OCI-LY3 (cell line): ENCODE measurements around the gene NSG2.

Source experiments
- CTCF ChIP-seq: fragments of 200-600, 300-600 bp; sonication (generic); IDR thresholded peaks from 2 replicates; pipeline ENCODE4 v1.5.1; 2014; ENCODE audit warnings: antibody characterized with exemption, low read length, low read depth
- EZH2phosphoT487 ChIP-seq: fragments of 200-600 bp; shearing (Covaris generic); IDR thresholded peaks from 2 replicates; pipeline ENCODE4 v1.6.1; 2018; ENCODE audit warnings: antibody characterized with exemption, mixed run types, low read depth

- TF ChIP-seq EZH2phosphoT487 = no peak
- no peak for TF ChIP-seq CTCF
These were observed 51.1 kb downstream of the NSG2 start for GRCh38 chr5:174096619-174097018.
